Mesothelial cell of epicardium (in vitro differentiated cells): ENCODE data around the gene STMN3. TPM values are rescaled to one million over a fixed set of nuclear protein-coding genes. Genes with fewer than 3 reads are reported as not detected.
"Not testable (repeated sequence)": the region's sequence is repeated elsewhere in the genome, so short reads cannot be mapped to it uniquely, and the experiment has no call there.

ENCODE experiments used
- DNase-seq, 2 experiments: peaks; one replicate each; pipeline ENCODE4 v3.0.0; 2021; ENCODE audit warnings: low spot score in 2 of 2; ENCODE audit not compliant: unreplicated experiment in 2 of 2
- H3K27ac Mint-ChIP-seq: 2 replicates; pipeline ENCODE4 v1.8.0; 2021; ENCODE audit warnings: mixed read lengths
- H3K27me3 Mint-ChIP-seq: 2 replicates; pipeline ENCODE4 v1.8.0; 2021; ENCODE audit warnings: low read depth, mixed read lengths
- H3K36me3 Mint-ChIP-seq: 2 replicates; pipeline ENCODE4 v1.8.0; 2021; ENCODE audit warnings: mixed read lengths
- H3K4me1 Mint-ChIP-seq: 2 replicates; pipeline ENCODE4 v1.8.0; 2021; ENCODE audit warnings: mixed read lengths
- H3K4me3 Mint-ChIP-seq: 2 replicates; pipeline ENCODE4 v1.8.0; 2021; ENCODE audit warnings: mild to moderate bottlenecking, moderate library complexity, mixed read lengths
- H3K9me3 Mint-ChIP-seq: 2 replicates; pipeline ENCODE4 v1.8.0; 2021; ENCODE audit warnings: mixed read lengths
- total RNA-seq: library from RNA; stranded (reverse); gene quantifications from 3 replicates; pipeline ENCODE4 v1.2.1, GENCODE V29; 2021
- TF ChIP-seq, protein P1 (sequence below): fragments of 200-600 bp; sonication (generic); IDR thresholded peaks from one replicate; pipeline ENCODE4 v1.5.0; 2021; ENCODE audit warnings: antibody characterized with exemption; ENCODE audit not compliant: unreplicated experiment

Gene STMN3
- total RNA-seq, 1 donor from 2014 or later, result 34.1 TPM

GRCh38 chr20:63651942-63652191 lies 1.4 kb downstream of the STMN3 start:
- TF ChIP-seq, protein P1, sequence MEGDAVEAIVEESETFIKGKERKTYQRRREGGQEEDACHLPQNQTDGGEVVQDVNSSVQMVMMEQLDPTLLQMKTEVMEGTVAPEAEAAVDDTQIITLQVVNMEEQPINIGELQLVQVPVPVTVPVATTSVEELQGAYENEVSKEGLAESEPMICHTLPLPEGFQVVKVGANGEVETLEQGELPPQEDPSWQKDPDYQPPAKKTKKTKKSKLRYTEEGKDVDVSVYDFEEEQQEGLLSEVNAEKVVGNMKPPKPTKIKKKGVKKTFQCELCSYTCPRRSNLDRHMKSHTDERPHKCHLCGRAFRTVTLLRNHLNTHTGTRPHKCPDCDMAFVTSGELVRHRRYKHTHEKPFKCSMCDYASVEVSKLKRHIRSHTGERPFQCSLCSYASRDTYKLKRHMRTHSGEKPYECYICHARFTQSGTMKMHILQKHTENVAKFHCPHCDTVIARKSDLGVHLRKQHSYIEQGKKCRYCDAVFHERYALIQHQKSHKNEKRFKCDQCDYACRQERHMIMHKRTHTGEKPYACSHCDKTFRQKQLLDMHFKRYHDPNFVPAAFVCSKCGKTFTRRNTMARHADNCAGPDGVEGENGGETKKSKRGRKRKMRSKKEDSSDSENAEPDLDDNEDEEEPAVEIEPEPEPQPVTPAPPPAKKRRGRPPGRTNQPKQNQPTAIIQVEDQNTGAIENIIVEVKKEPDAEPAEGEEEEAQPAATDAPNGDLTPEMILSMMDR, result no peak
- Mint-ChIP-seq H3K36me3 (no peaks in the 10 kb centered on the region), H3K4me3 (peak overlapping the region; percentile 74), H3K27ac (no peak overlapping the region), H3K9me3 (no peaks in the 10 kb centered on the region), H3K27me3 (no peaks in the 10 kb centered on the region), H3K4me1 (peaks cover 13% of the 10 kb centered on the region)
- no peak for DNase-seq

DNA sequence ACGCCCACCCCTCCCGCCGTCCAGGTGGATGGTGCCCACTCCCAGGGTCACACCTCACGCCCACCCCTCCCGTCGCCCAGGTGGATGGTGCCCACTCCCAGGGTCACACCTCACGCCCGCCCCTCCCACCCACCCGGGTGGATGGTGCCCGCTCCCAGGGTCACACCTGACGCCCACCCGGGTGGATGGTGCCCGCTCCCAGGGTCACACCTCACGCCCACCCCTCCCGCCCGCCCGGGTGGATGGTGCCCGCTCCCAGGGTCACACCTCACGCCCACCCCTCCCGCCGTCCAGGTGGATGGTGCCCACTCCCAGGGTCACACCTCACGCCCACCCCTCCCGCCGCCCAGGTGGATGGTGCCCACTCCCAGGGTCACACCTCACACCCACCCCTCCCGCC lies 2.7 kb downstream of the STMN3 start:
- not testable (repeated sequence) for H3K27ac Mint-ChIP-seq, H3K9me3 Mint-ChIP-seq, H3K36me3 Mint-ChIP-seq, H3K27me3 Mint-ChIP-seq, DNase-seq, H3K4me3 Mint-ChIP-seq
- H3K4me1 Mint-ChIP-seq, result peaks cover 13% of the 10 kb centered on the region

- TF ChIP-seq, protein P1, result no peak
- no peak for DNase-seq
- no peaks in the 10 kb centered on the region for H3K27me3 Mint-ChIP-seq
- H3K27ac Mint-ChIP-seq, result no peak overlapping the region
- peaks cover 11% of the 10 kb centered on the region for H3K4me1 Mint-ChIP-seq
- no peaks in the 10 kb centered on the region for H3K9me3 Mint-ChIP-seq
- H3K4me3 Mint-ChIP-seq, result no peak overlapping the region
- H3K36me3 Mint-ChIP-seq, result no peaks in the 10 kb centered on the region
Observed at GRCh38 chr20:63648895-63649589, 4.2 kb downstream of the STMN3 start.

DNA sequence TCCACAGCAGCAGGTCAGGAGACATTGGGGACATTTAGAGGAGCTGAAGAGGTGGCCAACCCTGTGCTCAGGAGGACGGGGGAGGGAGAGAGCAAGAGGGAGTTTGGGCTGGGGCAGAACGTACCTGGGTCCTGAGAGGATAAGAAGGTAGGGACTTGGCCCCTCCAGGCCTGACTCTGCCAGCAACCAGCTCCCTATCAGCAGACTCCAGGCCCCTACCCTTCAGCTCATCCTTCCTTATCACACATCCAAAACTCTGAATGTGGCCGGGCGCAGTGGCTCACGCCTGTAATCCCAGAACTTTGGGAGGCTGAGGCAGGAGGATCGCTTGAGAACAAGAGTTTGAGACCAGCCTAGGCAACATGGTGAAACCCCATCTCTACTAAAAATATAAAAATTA lies 5.0 kb downstream of the STMN3 start:
- DNase-seq, result no peak
- Mint-ChIP-seq H3K4me1 (peaks cover 9% of the 10 kb centered on the region), H3K4me3 (no peak overlapping the region), H3K36me3 (no peaks in the 10 kb centered on the region), H3K27ac (no peak overlapping the region), H3K9me3 (no peaks in the 10 kb centered on the region), H3K27me3 (no peaks in the 10 kb centered on the region)
- TF ChIP-seq, protein P1, result no peak

DNA sequence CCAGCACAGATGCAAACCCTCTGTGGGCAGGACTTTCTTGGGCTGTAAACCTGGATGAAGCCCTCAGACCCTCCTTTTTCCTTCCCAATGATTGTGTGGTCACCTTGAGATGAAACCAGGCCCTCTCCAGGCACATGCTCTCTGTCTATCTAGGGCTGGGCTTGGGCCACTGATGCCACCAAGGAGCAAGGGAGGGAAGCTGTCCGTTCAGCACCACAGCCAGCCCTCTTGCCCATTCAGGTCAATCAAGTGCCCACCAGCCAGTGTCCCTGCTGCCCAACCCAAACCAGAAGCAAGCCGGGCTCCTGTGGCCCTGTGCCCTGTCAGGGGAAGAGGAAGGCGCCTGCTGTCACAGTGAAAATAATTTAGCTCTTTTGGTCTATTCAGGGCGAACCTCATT lies 8.0 kb downstream of the STMN3 start:
- Mint-ChIP-seq H3K27me3 (no peaks in the 10 kb centered on the region), H3K9me3 (no peaks in the 10 kb centered on the region), H3K4me3 (no peak overlapping the region), H3K36me3 (no peaks in the 10 kb centered on the region), H3K4me1 (peaks cover 5% of the 10 kb centered on the region), H3K27ac (no peak overlapping the region)
- TF ChIP-seq, protein P1, result no peak
- no peak for DNase-seq

GRCh38 chr20:63643946-63644345 lies 9.3 kb downstream of the STMN3 start:
- Mint-ChIP-seq H3K4me1 (peaks cover 5% of the 10 kb centered on the region), H3K27me3 (no peaks in the 10 kb centered on the region), H3K36me3 (no peaks in the 10 kb centered on the region), H3K9me3 (no peaks in the 10 kb centered on the region), H3K4me3 (peak overlapping the region; percentile 68), H3K27ac (no peak overlapping the region)
- no peak for DNase-seq
- TF ChIP-seq, protein P1, result no peak
